CD14-positive monocyte (primary cell): ENCODE measurements around the gene GPD2. TPM values are rescaled to one million over a fixed set of nuclear protein-coding genes. Genes with fewer than 3 reads are reported as not detected.
"Not testable (repeated sequence)": the region's sequence is repeated elsewhere in the genome, so short reads cannot be mapped to it uniquely, and the experiment has no call there.

Source experiments
- DNase-seq, 3 donors: peaks; one replicate each; pipeline ENCODE4 v3.0.0-alpha.2; 2011 to 2022
- H2AFZ ChIP-seq: 2 replicates; pipeline ENCODE4 v1.6.0; 2012; ENCODE audit warnings: mild to moderate bottlenecking, low read depth, low read length, inconsistent platforms; ENCODE audit not compliant: insufficient read depth, poor library complexity, severe bottlenecking
- H3K27ac ChIP-seq, 2 donors: 1 replicate in 1 of 2; 2 replicates in 1 of 2; pipeline ENCODE4 v1.5.1; 2012 to 2013; ENCODE audit warnings: low read length in 2 of 2, control low read depth in 1 of 2, inconsistent platforms in 1 of 2, low read depth in 1 of 2, mild to moderate bottlenecking in 1 of 2
- H3K27me3 ChIP-seq, 2 donors: one replicate each; pipeline versions ENCODE4 v1.6.0 to v1.6.1; 2011 to 2013; ENCODE audit warnings: low read length in 2 of 2; ENCODE audit not compliant: control insufficient read depth in 2 of 2, insufficient read depth in 2 of 2
- H3K36me3 ChIP-seq, 2 donors: replicated peaks in 1 of 2; 1 replicate in 1 of 2; 2 replicates in 1 of 2; pipeline versions ENCODE4 v1.5.1 to v1.6.1; 2012 to 2013; ENCODE audit warnings: low read length in 2 of 2, control low read depth in 1 of 2, inconsistent platforms in 1 of 2, mild to moderate bottlenecking in 1 of 2; ENCODE audit not compliant: insufficient read depth in 2 of 2, control insufficient read depth in 1 of 2
- H3K4me1 ChIP-seq, 2 donors: 1 replicate in 1 of 2; 2 replicates in 1 of 2; pipeline versions ENCODE4 v1.5.1 to v1.6.1; 2012 to 2013; ENCODE audit warnings: low read length in 2 of 2, control low read depth in 1 of 2, inconsistent platforms in 1 of 2, mild to moderate bottlenecking in 1 of 2, moderate library complexity in 1 of 2; ENCODE audit not compliant: insufficient read depth in 2 of 2, control insufficient read depth in 1 of 2
- H3K4me2 ChIP-seq: replicated peaks from 2 replicates; pipeline ENCODE3; 2012; ENCODE audit warnings: low read length, moderate library complexity, mild to moderate bottlenecking; ENCODE audit not compliant: poor library complexity, severe bottlenecking; ENCODE audit errors: extremely low read depth
- H3K4me3 ChIP-seq, 3 experiments: fragments of 200-600 bp in 1 of 3; sonication (generic) in 1 of 3; replicated peaks in 1 of 3; 1 replicate in 2 of 3; 2 replicates in 1 of 3; pipeline ENCODE4 v1.5.1; 2011 to 2013; ENCODE audit warnings: low read length in 3 of 3, mild to moderate bottlenecking in 3 of 3, control low read depth in 2 of 3, low read depth in 2 of 3, inconsistent platforms in 1 of 3, moderate library complexity in 1 of 3
- H3K79me2 ChIP-seq: 2 replicates; pipeline ENCODE4 v1.6.0; 2012; ENCODE audit warnings: mild to moderate bottlenecking, control low read depth, inconsistent platforms, low read length, moderate library complexity; ENCODE audit not compliant: insufficient read depth
- H3K9ac ChIP-seq: 2 replicates; pipeline ENCODE4 v1.6.0; 2017; ENCODE audit warnings: low read length, mild to moderate bottlenecking; ENCODE audit not compliant: insufficient read depth, poor library complexity, severe bottlenecking
- H3K9me3 ChIP-seq, 2 donors: replicated peaks in 1 of 2; 1 replicate in 1 of 2; 2 replicates in 1 of 2; pipeline versions ENCODE4 v1.5.1 to v1.6.1; 2012 to 2013; ENCODE audit warnings: low read length in 2 of 2, control low read depth in 1 of 2; ENCODE audit not compliant: control insufficient read depth in 1 of 2, insufficient read depth in 1 of 2
- H4K20me1 ChIP-seq: 2 replicates; pipeline ENCODE4 v1.6.0; 2012; ENCODE audit warnings: mild to moderate bottlenecking, low read length, control low read depth, moderate library complexity; ENCODE audit not compliant: insufficient read depth
- H3K27ac Mint-ChIP-seq, 7 donors: one replicate each; pipeline ENCODE4 v1.8.0; 2020; ENCODE audit warnings: mild to moderate bottlenecking in 7 of 7, mixed read lengths in 7 of 7, moderate library complexity in 6 of 7, inconsistent platforms in 2 of 7
- H3K27me3 Mint-ChIP-seq, 3 donors: one replicate each; pipeline ENCODE4 v1.8.0; 2021 to 2022; ENCODE audit warnings: low read depth in 3 of 3, mild to moderate bottlenecking in 3 of 3, mixed read lengths in 3 of 3, moderate library complexity in 3 of 3, inconsistent platforms in 1 of 3
- H3K36me3 Mint-ChIP-seq, 2 donors: one replicate each; pipeline ENCODE4 v1.8.0; 2020; ENCODE audit warnings: mixed read lengths in 2 of 2, inconsistent platforms in 1 of 2, mild to moderate bottlenecking in 1 of 2
- H3K4me1 Mint-ChIP-seq: one replicate; pipeline ENCODE4 v1.8.0; 2020; ENCODE audit warnings: mild to moderate bottlenecking, mixed read lengths
- H3K4me3 Mint-ChIP-seq, 2 donors: one replicate each; pipeline ENCODE4 v1.8.0; 2020; ENCODE audit warnings: mild to moderate bottlenecking in 2 of 2, mixed read lengths in 2 of 2, moderate library complexity in 1 of 2
- H3K9me3 Mint-ChIP-seq, 7 donors: one replicate each; pipeline ENCODE4 v1.8.0; 2020 to 2022; ENCODE audit warnings: mixed read lengths in 7 of 7, mild to moderate bottlenecking in 6 of 7, moderate library complexity in 6 of 7, inconsistent platforms in 2 of 7
- CTCF ChIP-seq: fragments of 200-600 bp; IDR thresholded peaks from one replicate; pipeline ENCODE4 v1.8.0; 2022; ENCODE audit warnings: antibody characterized with exemption, mild to moderate bottlenecking
- WGBS: methylation state at CpG from one replicate; pipeline ENCODE4 v1.1.5; 2013; ENCODE audit warnings: missing lambda C conversion rate; ENCODE audit not compliant: insufficient coverage; 5-methylcytosine and 5-hydroxymethylcytosine counted together
- intact Hi-C, 2 donors: fragments of 100-400 bp; cut with micrococcal nuclease; formaldehyde crosslinking; loops; one replicate each; pipeline versions ENCODE4 v1.15.0 to v1.15.1; 2023
- polyA plus RNA-seq, 3 donors: library from polyadenylated mRNA; depleted of rRNA in 1 of 3; unstranded in 2 of 3; stranded (reverse) in 1 of 3; fragments of 300-500 nt in 2 of 3; fragments of >200 nt in 1 of 3; fragmentation: Illumina TruSeq in 2 of 3; gene quantifications; 1 replicate in 2 of 3; 2 replicates in 1 of 3; pipeline ENCODE4 v1.2.3, GENCODE V29; 2012 to 2021

GPD2 gene
- polyA plus RNA-seq, 3 donors = 13.4 to 17.1 (median 14.5) TPM

GRCh38 chr2:156602552-156602933 is 166.4 kb downstream of the GPD2 start:
- Histone ChIP-seq H3K27me3 (peaks cover 0 to 5% of the 10 kb centered on the region in 2 donors), H3K9ac (no peak overlapping the region), H3K36me3 (no peaks in the 10 kb centered on the region), H2AFZ (no peak overlapping the region), H4K20me1 (no peaks in the 10 kb centered on the region), H3K9me3 (no peaks in the 10 kb centered on the region), H3K79me2 (no peaks in the 10 kb centered on the region), H3K4me2 (no peak overlapping the region), H3K4me1 (no peaks in the 10 kb centered on the region), H3K27ac (no peak overlapping the region), H3K4me3 (no peak overlapping the region)
- peaks cover 4 to 15% (median 9%) of the 10 kb centered on the region in 3 donors for H3K27me3 Mint-ChIP-seq
- H3K4me1 Mint-ChIP-seq = no peaks in the 10 kb centered on the region
- TF ChIP-seq CTCF = no peak
- no peak overlapping the region for H3K27ac Mint-ChIP-seq
- no peak overlapping the region for H3K4me3 Mint-ChIP-seq
- intact Hi-C loops = no loop called here
- H3K9me3 Mint-ChIP-seq = peaks cover 0 to 4% (median 0%) of the 10 kb centered on the region in 7 donors
- no peaks in the 10 kb centered on the region for H3K36me3 Mint-ChIP-seq
- no peak for DNase-seq

GRCh38 chr2:156615836-156616322 is 179.7 kb downstream of the GPD2 start:
- Histone ChIP-seq H3K9me3 (no peaks in the 10 kb centered on the region), H3K27ac (no peak overlapping the region), H3K4me3 (no peak overlapping the region), H3K27me3 (peaks cover 0 to 2% of the 10 kb centered on the region in 2 donors), H3K36me3 (no peaks in the 10 kb centered on the region), H3K9ac (no peak overlapping the region), H3K79me2 (no peaks in the 10 kb centered on the region), H3K4me1 (no peaks in the 10 kb centered on the region), H3K4me2 (no peak overlapping the region), H4K20me1 (no peaks in the 10 kb centered on the region), H2AFZ (no peak overlapping the region)
- H3K36me3 Mint-ChIP-seq = no peaks in the 10 kb centered on the region
- H3K9me3 Mint-ChIP-seq = peaks cover 0 to 5% (median 2%) of the 10 kb centered on the region in 7 donors
- DNase-seq = no peak
- no peaks in the 10 kb centered on the region for H3K4me1 Mint-ChIP-seq
- H3K27me3 Mint-ChIP-seq = peaks cover 0 to 5% (median 2%) of the 10 kb centered on the region in 3 donors
- TF ChIP-seq CTCF = no peak
- H3K4me3 Mint-ChIP-seq = no peak overlapping the region
- peak overlapping the region in 1 of 7 donors; percentile 6 for H3K27ac Mint-ChIP-seq
- intact Hi-C loops = no loop called here
- 100% methylated on average over 1 of the region's 2 CpGs for WGBS

- H3K9ac ChIP-seq, H3K9me3 ChIP-seq, H3K4me1 ChIP-seq, H3K27ac ChIP-seq, H3K27ac Mint-ChIP-seq, H2AFZ ChIP-seq, H3K79me2 ChIP-seq, DNase-seq, H3K27me3 ChIP-seq, H3K36me3 ChIP-seq, H3K36me3 Mint-ChIP-seq, H3K9me3 Mint-ChIP-seq, H3K4me3 ChIP-seq, H3K4me3 Mint-ChIP-seq, H3K4me1 Mint-ChIP-seq, H3K4me2 ChIP-seq, H3K27me3 Mint-ChIP-seq, intact Hi-C loops, H4K20me1 ChIP-seq: not testable (repeated sequence)
- over 99% methylated on average over 28 of the region's 33 CpGs for WGBS
Observed at GRCh38 chr2:156618071-156618470, 181.9 kb downstream of the GPD2 start.
